Caco-2 (cell line): ENCODE measurements around the gene TRMT61A. TPM values are rescaled to one million over a fixed set of nuclear protein-coding genes. Genes with fewer than 3 reads are reported as not detected.

Experiments used
- BruUV-seq: library from RNA; stranded (reverse); fragments of 400-500 nt; replicated peaks from 2 replicates; lab custom pipeline; 2021; lab: Mats Ljungman, UMichigan
- CTCF ChIA-PET: fragments of 300-600 bp; sonication (Branson Sonifier 250); formaldehyde crosslinking; loops from one replicate; lab custom pipeline; 2022; ENCODE audit warnings: antibody characterized with exemption; lab: Charles Lee
- POLR2A ChIA-PET: fragments of 300-600 bp; sonication (Branson Sonifier 250); formaldehyde crosslinking; loops from one replicate; lab custom pipeline; 2022; ENCODE audit warnings: antibody characterized with exemption; lab: Charles Lee
- DNase-seq, 2 experiments: peaks; one replicate each; pipeline versions ENCODE4 v3.0.0 to v3.0.0-alpha.2; 2020 to 2022
- H3K27me3 ChIP-seq: replicated peaks from 2 replicates; pipeline ENCODE4 v1.6.0; 2011; ENCODE audit warnings: low read length; ENCODE audit not compliant: control insufficient read depth, insufficient read depth
- H3K36me3 ChIP-seq: 2 replicates; pipeline ENCODE4 v1.5.1; 2011; ENCODE audit warnings: low read length; ENCODE audit not compliant: control insufficient read depth, insufficient read depth
- H3K4me1 ChIP-seq: fragments of 250-450 bp; sonication (Bioruptor Pico); 2 replicates; pipeline ENCODE4 v1.5.1; 2020; ENCODE audit warnings: mild to moderate bottlenecking
- H3K4me3 ChIP-seq: 2 replicates; pipeline ENCODE4 v1.5.1; 2011; ENCODE audit warnings: low read depth, mild to moderate bottlenecking, control low read depth, low read length
- H3K9me3 ChIP-seq: fragments of 250-450 bp; sonication (Bioruptor Pico); 2 replicates; pipeline ENCODE4 v1.5.1; 2020; ENCODE audit warnings: mild to moderate bottlenecking, moderate library complexity
- H3K27ac Mint-ChIP-seq: one replicate; pipeline ENCODE4 v1.8.0; 2022; ENCODE audit warnings: mixed read lengths; ENCODE audit not compliant: unreplicated experiment
- H3K27me3 Mint-ChIP-seq: one replicate; pipeline ENCODE4 v1.8.0; 2022; ENCODE audit warnings: mixed read lengths; ENCODE audit not compliant: insufficient read depth, unreplicated experiment
- H3K36me3 Mint-ChIP-seq: one replicate; pipeline ENCODE4 v1.8.0; 2022; ENCODE audit warnings: mild to moderate bottlenecking, mixed read lengths; ENCODE audit not compliant: insufficient read depth, unreplicated experiment
- H3K4me1 Mint-ChIP-seq: one replicate; pipeline ENCODE4 v1.8.0; 2022; ENCODE audit warnings: low read depth, mixed read lengths; ENCODE audit not compliant: unreplicated experiment
- H3K4me3 Mint-ChIP-seq: one replicate; pipeline ENCODE4 v1.8.0; 2022; ENCODE audit warnings: mild to moderate bottlenecking, moderate library complexity, mixed read lengths; ENCODE audit not compliant: unreplicated experiment
- H3K9me3 Mint-ChIP-seq: one replicate; pipeline ENCODE4 v1.8.0; 2022; ENCODE audit warnings: mixed read lengths; ENCODE audit not compliant: unreplicated experiment
- intact Hi-C: fragments of 100-400 bp; cut with micrococcal nuclease; formaldehyde crosslinking; loops from one replicate; pipeline ENCODE4 v1.10.0; 2022; ENCODE audit not compliant: unreplicated experiment
- total RNA-seq: library from RNA; stranded (reverse); gene quantifications from 2 replicates; pipeline ENCODE4 v1.2.3, GENCODE V29; 2022
- TF ChIP-seq, protein P1 (sequence below), 2 experiments: fragments of 200-600 bp in 1 of 2; IDR thresholded peaks; 1 replicate in 1 of 2; 2 replicates in 1 of 2; pipeline versions ENCODE4 v1.5.1 to v1.8.0; 2011 to 2022; ENCODE audit warnings: antibody characterized with exemption in 1 of 2, control low read depth in 1 of 2, inconsistent platforms in 1 of 2, low read depth in 1 of 2, low read length in 1 of 2, mild to moderate bottlenecking in 1 of 2, moderate library complexity in 1 of 2; ENCODE audit not compliant: insufficient read depth in 1 of 2, severe bottlenecking in 1 of 2, unreplicated experiment in 1 of 2

TRMT61A gene
- total RNA-seq, 1 experiment from 2014 or later = 22.3 TPM

DNA sequence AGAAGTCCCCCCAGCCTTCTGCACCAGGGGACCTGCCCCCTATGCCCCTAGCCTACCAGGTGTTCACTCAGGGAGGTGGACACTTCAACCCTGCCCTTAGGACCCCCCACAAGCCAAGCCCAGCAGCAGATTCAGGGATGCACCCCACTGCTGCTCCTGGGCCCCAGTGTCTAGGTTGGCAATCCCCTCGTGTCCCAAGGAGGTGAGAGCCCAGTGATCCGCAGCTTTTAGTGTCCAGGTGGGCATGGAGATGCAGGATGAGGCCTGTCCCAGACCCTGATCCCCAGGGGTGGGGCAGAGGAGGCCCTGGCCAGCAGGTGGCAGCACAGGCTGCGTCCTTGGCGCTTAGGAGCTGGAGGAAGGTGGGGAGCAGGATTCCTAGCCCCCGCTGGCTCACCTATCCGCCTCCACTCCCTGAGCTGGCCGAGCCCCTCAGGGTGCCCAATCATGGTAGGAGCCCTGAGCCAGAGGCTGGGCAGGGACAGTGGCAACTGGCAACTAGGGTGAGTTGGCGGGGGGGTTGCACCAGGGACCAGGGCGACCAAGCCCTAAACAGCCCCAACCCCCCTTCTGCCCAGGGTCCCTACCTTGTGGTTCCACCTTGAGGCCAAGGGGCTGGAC lies 10.5 kb upstream of the TRMT61A start:
- intact Hi-C loops = loop anchor here (1.0 kb wide), 1 partner anchor 28 kb away; no protein-coding TSS in a partner anchor
- no TSS peak for BruUV-seq
- ChIA-PET POLR2A (no interaction called here), CTCF (interaction anchor here (0.6 to 2.8 kb wide), 12 partner anchors 9 to 221 kb away, joined by 3 to 49 read pairs (median 5); partner anchors contain the start of gene TRMT61A)
- peaks cover 44% of the 10 kb centered on the region for H3K36me3 Mint-ChIP-seq
- peak; percentile 78 to 83 for DNase-seq
- peaks cover 7% of the 10 kb centered on the region for H3K4me1 Mint-ChIP-seq
- no peaks in the 10 kb centered on the region for H3K9me3 Mint-ChIP-seq
- peak overlapping the region; percentile 74 for H3K4me3 Mint-ChIP-seq
- H3K4me3 ChIP-seq = peak overlapping the region; percentile 95
- peaks cover 19% of the 10 kb centered on the region for H3K4me1 ChIP-seq
- no peaks in the 10 kb centered on the region for H3K9me3 ChIP-seq
- TF ChIP-seq, protein P1, sequence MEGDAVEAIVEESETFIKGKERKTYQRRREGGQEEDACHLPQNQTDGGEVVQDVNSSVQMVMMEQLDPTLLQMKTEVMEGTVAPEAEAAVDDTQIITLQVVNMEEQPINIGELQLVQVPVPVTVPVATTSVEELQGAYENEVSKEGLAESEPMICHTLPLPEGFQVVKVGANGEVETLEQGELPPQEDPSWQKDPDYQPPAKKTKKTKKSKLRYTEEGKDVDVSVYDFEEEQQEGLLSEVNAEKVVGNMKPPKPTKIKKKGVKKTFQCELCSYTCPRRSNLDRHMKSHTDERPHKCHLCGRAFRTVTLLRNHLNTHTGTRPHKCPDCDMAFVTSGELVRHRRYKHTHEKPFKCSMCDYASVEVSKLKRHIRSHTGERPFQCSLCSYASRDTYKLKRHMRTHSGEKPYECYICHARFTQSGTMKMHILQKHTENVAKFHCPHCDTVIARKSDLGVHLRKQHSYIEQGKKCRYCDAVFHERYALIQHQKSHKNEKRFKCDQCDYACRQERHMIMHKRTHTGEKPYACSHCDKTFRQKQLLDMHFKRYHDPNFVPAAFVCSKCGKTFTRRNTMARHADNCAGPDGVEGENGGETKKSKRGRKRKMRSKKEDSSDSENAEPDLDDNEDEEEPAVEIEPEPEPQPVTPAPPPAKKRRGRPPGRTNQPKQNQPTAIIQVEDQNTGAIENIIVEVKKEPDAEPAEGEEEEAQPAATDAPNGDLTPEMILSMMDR (IDR thresholded peaks at IDR 0.05; ENCODE audit: insufficient read depth in 1 of 2, low read depth in 1 of 2, low read length in 1 of 2, severe bottlenecking in 1 of 2, unreplicated experiment in 1 of 2) = peak; percentile 93 to 94
- peaks cover 9% of the 10 kb centered on the region for H3K36me3 ChIP-seq
- H3K27me3 Mint-ChIP-seq = no peaks in the 10 kb centered on the region
- peak overlapping the region; percentile 40 for H3K27ac Mint-ChIP-seq
- no peaks in the 10 kb centered on the region for H3K27me3 ChIP-seq

DNA sequence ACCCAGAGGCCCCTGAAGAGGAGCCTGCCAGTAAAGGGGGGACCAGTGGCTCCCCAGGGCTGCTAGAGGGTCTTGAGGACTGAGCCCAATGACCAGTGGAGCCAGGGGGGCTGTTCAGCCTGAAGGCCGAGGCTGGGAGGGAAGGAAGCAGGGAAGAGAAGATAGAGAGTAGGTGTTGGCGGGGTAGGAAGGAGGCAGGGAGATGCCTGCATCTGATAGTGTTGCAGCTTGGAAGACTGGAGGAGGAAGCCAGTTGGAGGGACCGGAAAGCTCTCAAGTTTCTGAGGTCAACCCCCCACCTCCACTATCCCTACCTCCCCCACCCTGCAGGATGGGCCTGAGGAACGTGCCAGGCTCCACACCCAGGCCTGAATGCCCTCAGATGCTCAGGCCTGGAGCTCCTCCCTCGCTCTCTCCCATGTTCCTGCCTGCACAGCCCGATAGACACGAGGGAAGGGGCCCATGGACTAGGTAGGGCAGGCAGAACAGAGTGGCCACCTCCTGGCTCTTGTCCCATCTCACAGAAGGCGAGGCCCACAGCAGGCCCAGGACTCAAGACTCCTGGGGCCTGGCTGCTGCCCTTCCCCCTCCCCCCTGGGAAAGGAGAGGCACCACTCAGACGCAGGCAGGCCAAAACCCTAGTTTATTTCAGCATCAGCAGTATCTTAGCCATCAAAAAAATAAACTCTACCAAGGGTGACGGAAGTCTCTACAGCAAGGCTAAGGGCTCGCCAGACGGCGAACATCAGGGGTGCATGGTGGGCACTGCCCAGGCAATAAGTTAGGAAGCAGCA lies 9.8 kb upstream of the TRMT61A start:
- ChIA-PET POLR2A (no interaction called here), CTCF (interaction anchor here (0.6 to 2.8 kb wide), 12 partner anchors 8 to 461 kb away, joined by 3 to 49 read pairs (median 6); partner anchors contain the start of gene TRMT61A)
- Mint-ChIP-seq H3K36me3 (peaks cover 46% of the 10 kb centered on the region), H3K27ac (peak overlapping the region; percentile 40), H3K4me1 (peaks cover 7% of the 10 kb centered on the region), H3K27me3 (no peaks in the 10 kb centered on the region), H3K9me3 (no peaks in the 10 kb centered on the region), H3K4me3 (peak overlapping the region; percentile 74)
- intact Hi-C loops = no loop called here
- Histone ChIP-seq H3K36me3 (peaks cover 9% of the 10 kb centered on the region), H3K27me3 (no peaks in the 10 kb centered on the region), H3K4me3 (peak overlapping the region; percentile 95), H3K4me1 (peaks cover 26% of the 10 kb centered on the region), H3K9me3 (no peaks in the 10 kb centered on the region)
- no TSS peak for BruUV-seq
- TF ChIP-seq, protein P1 (IDR thresholded peaks at IDR 0.05; ENCODE audit: insufficient read depth in 1 of 2, low read depth in 1 of 2, low read length in 1 of 2, severe bottlenecking in 1 of 2, unreplicated experiment in 1 of 2) = no peak
- DNase-seq = no peak

DNA sequence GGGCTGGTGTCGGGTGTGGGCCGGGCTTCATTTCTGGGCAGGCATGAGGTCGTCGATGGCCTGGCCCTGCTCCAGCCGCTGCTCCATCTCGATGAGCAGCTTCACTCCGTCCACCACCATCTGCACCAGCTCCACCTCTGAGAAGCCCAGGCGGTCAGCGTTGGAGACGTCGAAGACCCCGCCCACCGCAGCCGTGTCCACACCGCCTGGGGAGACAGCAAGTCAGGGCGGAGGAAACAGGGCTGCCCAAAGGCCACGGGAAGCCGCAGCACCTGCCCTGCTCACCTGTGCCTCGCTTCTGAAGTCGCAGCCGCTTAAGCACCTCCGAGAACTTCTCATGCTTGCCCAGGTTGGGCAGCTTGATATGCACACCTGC lies 9.2 kb upstream of the TRMT61A start:
- Mint-ChIP-seq H3K4me3 (peak overlapping the region; percentile 74), H3K4me1 (peaks cover 13% of the 10 kb centered on the region), H3K9me3 (no peaks in the 10 kb centered on the region), H3K36me3 (peaks cover 48% of the 10 kb centered on the region), H3K27ac (peak overlapping the region; percentile 40), H3K27me3 (no peaks in the 10 kb centered on the region)
- H3K9me3 ChIP-seq = no peaks in the 10 kb centered on the region
- peak overlapping the region; percentile 95 for H3K4me3 ChIP-seq
- ChIA-PET POLR2A (no interaction called here), CTCF (interaction anchor here (0.6 to 2.8 kb wide), 4 partner anchors 23 to 42 kb away, joined by 4 to 49 read pairs (median 12); no protein-coding TSS in a partner anchor)
- DNase-seq = no peak
- TSS peak; percentile 77 for BruUV-seq
- TF ChIP-seq, protein P1 (IDR thresholded peaks at IDR 0.05; ENCODE audit: insufficient read depth in 1 of 2, low read depth in 1 of 2, low read length in 1 of 2, severe bottlenecking in 1 of 2, unreplicated experiment in 1 of 2) = no peak
- H3K27me3 ChIP-seq = no peaks in the 10 kb centered on the region
- peaks cover 32% of the 10 kb centered on the region for H3K4me1 ChIP-seq
- intact Hi-C loops = no loop called here
- H3K36me3 ChIP-seq = peaks cover 9% of the 10 kb centered on the region
